ENCODE data around the gene ZNF654. TPM values are rescaled to one million over a fixed set of nuclear protein-coding genes. Genes with fewer than 3 reads are reported as not detected.
A peak's percentile ranks its signal among the peaks of the same experiment; 100 is the strongest.

ZNF654 gene
- total RNA-seq, 2 experiments from 2014 or later = 6.5 to 7.6 TPM

GRCh38 chr3:88150371-88150770 lies 91.3 kb downstream of the ZNF654 start:
- H3K4me3 Mint-ChIP-seq = peak overlapping the region; percentile 99
- intact Hi-C loops (cut with DNase I, micrococcal nuclease) = loop anchor here in 1 of 2 experiments (1.0 kb wide), 1 partner anchor 92 kb away; no protein-coding TSS in a partner anchor
- Histone ChIP-seq H3K36me3 (ENCODE audit: insufficient read depth, low read length) (peaks cover 16% of the 10 kb centered on the region), H3K27ac (ENCODE audit: low read depth in 1 of 2, low read length in 2 of 2) (peak overlapping the region; percentile 83 to 86), H3K27me3 (ENCODE audit: control insufficient read depth in 1 of 2, insufficient read depth in 2 of 2, low read length in 2 of 2) (no peaks in the 10 kb centered on the region), H3K9me3 (ENCODE audit: control insufficient read depth in 1 of 2, insufficient read depth in 1 of 2, low read length in 2 of 2) (no peaks in the 10 kb centered on the region), H3K4me3 (ENCODE audit: low read length) (peak overlapping the region; percentile 87), H3K4me1 (ENCODE audit: insufficient read depth, low read length) (peaks cover 19% of the 10 kb centered on the region)
- ChIA-PET POLR2A (interaction anchor here (0.8 to 4.8 kb wide), 10 partner anchors 11 to 925 kb away, joined by 3 to 124 read pairs (median 6); partner anchors contain the start of genes CGGBP1, CHMP2B and ZNF654), CTCF (interaction anchor here (1.9 kb wide), 1 partner anchor 37 kb away, joined by 7 read pairs; no protein-coding TSS in a partner anchor)
- peaks cover 40% of the 10 kb centered on the region for H3K4me1 Mint-ChIP-seq (ENCODE audit: low read depth)
- no peaks in the 10 kb centered on the region for H3K9me3 Mint-ChIP-seq
- peaks cover 44% of the 10 kb centered on the region for H3K36me3 Mint-ChIP-seq (ENCODE audit: low read depth)
- no peak for TF ChIP-seq CTCF (IDR thresholded peaks at IDR 0.05)
- ATAC-seq (ENCODE audit: poor library complexity) (no peak), DNase-seq (peak in 3 of 14 experiments; percentile 55 to 56 (median 56))
- H3K27ac Mint-ChIP-seq = peak overlapping the region; percentile 99
- H3K27me3 Mint-ChIP-seq = no peaks in the 10 kb centered on the region

GRCh38 chr3:88150806-88151205 lies 91.8 kb downstream of the ZNF654 start:
- peaks cover 19% of the 10 kb centered on the region for H3K36me3 ChIP-seq (ENCODE audit: insufficient read depth, low read length)
- peak overlapping the region; percentile 99 for H3K4me3 Mint-ChIP-seq
- H3K27ac ChIP-seq (ENCODE audit: low read depth in 1 of 2, low read length in 2 of 2) = no peak overlapping the region
- no peaks in the 10 kb centered on the region for H3K9me3 Mint-ChIP-seq
- ChIA-PET CTCF (no interaction called here), POLR2A (interaction anchor here (0.8 to 4.8 kb wide), 6 partner anchors 11 to 924 kb away, joined by 3 to 124 read pairs (median 9); partner anchors contain the start of genes CGGBP1, CHMP2B and ZNF654)
- ATAC-seq (ENCODE audit: poor library complexity) (no peak), DNase-seq (peak in 1 of 14 experiments; percentile 19)
- no peaks in the 10 kb centered on the region for H3K27me3 ChIP-seq (ENCODE audit: control insufficient read depth in 1 of 2, insufficient read depth in 2 of 2, low read length in 2 of 2)
- peaks cover 19% of the 10 kb centered on the region for H3K4me1 ChIP-seq (ENCODE audit: insufficient read depth, low read length)
- TF ChIP-seq CTCF (IDR thresholded peaks at IDR 0.05) = no peak
- H3K27me3 Mint-ChIP-seq = no peaks in the 10 kb centered on the region
- peaks cover 42% of the 10 kb centered on the region for H3K4me1 Mint-ChIP-seq (ENCODE audit: low read depth)
- H3K4me3 ChIP-seq (ENCODE audit: low read length) = peak overlapping the region; percentile 87
- no peaks in the 10 kb centered on the region for H3K9me3 ChIP-seq (ENCODE audit: control insufficient read depth in 1 of 2, insufficient read depth in 1 of 2, low read length in 2 of 2)
- H3K27ac Mint-ChIP-seq = peak overlapping the region; percentile 99
- peaks cover 49% of the 10 kb centered on the region for H3K36me3 Mint-ChIP-seq (ENCODE audit: low read depth)
- intact Hi-C loops (cut with DNase I, micrococcal nuclease) = loop anchor here in 1 of 2 experiments (1.0 kb wide), 1 partner anchor 93 kb away; no protein-coding TSS in a partner anchor

- no peaks in the 10 kb centered on the region for H3K9me3 Mint-ChIP-seq
- H3K4me1 Mint-ChIP-seq (ENCODE audit: low read depth) = peaks cover 48% of the 10 kb centered on the region
- intact Hi-C loops (cut with DNase I, micrococcal nuclease) = no loop called here
- H3K4me3 Mint-ChIP-seq = peak overlapping the region; percentile 99
- H3K27ac Mint-ChIP-seq = peak overlapping the region; percentile 99
- H3K27me3 ChIP-seq (ENCODE audit: control insufficient read depth in 1 of 2, insufficient read depth in 2 of 2, low read length in 2 of 2) = no peaks in the 10 kb centered on the region
- H3K36me3 ChIP-seq (ENCODE audit: insufficient read depth, low read length) = peaks cover 23% of the 10 kb centered on the region
- H3K27me3 Mint-ChIP-seq = no peaks in the 10 kb centered on the region
- POLR2A ChIA-PET = interaction anchor here (1.2 to 4.8 kb wide), 4 partner anchors 10 to 924 kb away, joined by 3 to 124 read pairs (median 8); partner anchors contain the start of genes CGGBP1, CHMP2B and ZNF654
- H3K27ac ChIP-seq (ENCODE audit: low read depth in 1 of 2, low read length in 2 of 2) = no peak overlapping the region
- no peak for TF ChIP-seq CTCF (IDR thresholded peaks at IDR 0.05)
- ATAC-seq (ENCODE audit: poor library complexity) (no peak), DNase-seq (peak in 3 of 14 experiments; percentile 10 to 19 (median 19))
- peak overlapping the region; percentile 87 for H3K4me3 ChIP-seq (ENCODE audit: low read length)
- no peaks in the 10 kb centered on the region for H3K9me3 ChIP-seq (ENCODE audit: control insufficient read depth in 1 of 2, insufficient read depth in 1 of 2, low read length in 2 of 2)
- H3K36me3 Mint-ChIP-seq (ENCODE audit: low read depth) = peaks cover 54% of the 10 kb centered on the region
- CTCF ChIA-PET = interaction anchor here (1.1 kb wide), 1 partner anchor 854 kb away, joined by 3 read pairs; no protein-coding TSS in a partner anchor
- peaks cover 19% of the 10 kb centered on the region for H3K4me1 ChIP-seq (ENCODE audit: insufficient read depth, low read length)
Observed at GRCh38 chr3:88151358-88151757, 92.3 kb downstream of the ZNF654 start.
